HG03196 (cell line): ENCODE data around the gene ZMYM3.
"Not testable (repeated sequence)": the region's sequence is repeated elsewhere in the genome, so short reads cannot be mapped to it uniquely, and the experiment has no call there.

Source experiments
- ATAC-seq: cut with Tn5 transposase; IDR thresholded peaks from one replicate; pipeline ENCODE4 v1.9.1; 2021; ENCODE audit not compliant: unreplicated experiment

The ZMYM3 gene

DNA sequence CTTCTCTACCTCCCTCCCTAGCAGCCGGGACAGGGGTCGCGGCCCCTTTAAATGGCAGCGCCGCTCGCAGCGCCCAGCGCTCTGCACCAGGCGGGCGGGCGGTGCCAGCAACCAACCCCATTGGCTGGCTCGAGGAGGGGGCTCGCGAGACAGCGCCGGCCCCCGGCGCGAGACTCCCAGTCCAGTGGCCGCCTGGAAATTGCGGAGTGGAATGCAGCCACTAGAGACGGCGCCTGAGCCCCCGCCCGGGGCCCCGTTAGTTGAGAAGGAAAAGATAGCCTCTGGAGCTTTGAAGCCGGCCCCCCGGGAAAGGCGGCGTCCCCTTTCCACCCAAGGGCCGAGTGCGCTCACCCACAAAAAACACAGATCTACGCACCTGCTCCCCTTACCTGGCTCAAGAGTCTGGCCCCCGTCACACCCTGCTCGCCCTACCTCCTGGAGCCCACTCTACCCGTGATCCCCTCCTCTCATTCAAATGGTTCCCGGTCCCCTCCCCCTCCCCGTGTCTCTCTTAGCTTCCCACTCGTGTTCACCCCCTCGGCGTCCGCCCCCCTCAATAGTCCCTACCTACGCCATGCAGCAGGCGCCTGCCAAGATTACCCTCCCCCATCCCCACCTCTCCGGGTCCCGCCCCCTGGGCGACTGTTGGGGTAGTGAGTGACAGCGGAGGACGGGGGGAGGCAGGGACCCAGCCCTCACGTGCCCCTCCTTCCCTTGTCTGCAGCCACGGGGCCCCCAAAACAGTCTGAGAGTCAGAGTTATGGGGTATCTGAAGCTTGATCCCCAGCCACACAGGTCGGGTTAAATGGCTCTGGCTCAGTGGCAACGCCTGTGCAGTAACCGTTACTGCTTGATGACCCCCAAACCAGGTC lies at the start of gene ZMYM3:
ZMYM3 (minus strand) TSS at position 49 of the 872 bp plus-strand sequence. CDS start 885 bp downstream, outside the sequence.
- peak; percentile 69 for ATAC-seq

DNA sequence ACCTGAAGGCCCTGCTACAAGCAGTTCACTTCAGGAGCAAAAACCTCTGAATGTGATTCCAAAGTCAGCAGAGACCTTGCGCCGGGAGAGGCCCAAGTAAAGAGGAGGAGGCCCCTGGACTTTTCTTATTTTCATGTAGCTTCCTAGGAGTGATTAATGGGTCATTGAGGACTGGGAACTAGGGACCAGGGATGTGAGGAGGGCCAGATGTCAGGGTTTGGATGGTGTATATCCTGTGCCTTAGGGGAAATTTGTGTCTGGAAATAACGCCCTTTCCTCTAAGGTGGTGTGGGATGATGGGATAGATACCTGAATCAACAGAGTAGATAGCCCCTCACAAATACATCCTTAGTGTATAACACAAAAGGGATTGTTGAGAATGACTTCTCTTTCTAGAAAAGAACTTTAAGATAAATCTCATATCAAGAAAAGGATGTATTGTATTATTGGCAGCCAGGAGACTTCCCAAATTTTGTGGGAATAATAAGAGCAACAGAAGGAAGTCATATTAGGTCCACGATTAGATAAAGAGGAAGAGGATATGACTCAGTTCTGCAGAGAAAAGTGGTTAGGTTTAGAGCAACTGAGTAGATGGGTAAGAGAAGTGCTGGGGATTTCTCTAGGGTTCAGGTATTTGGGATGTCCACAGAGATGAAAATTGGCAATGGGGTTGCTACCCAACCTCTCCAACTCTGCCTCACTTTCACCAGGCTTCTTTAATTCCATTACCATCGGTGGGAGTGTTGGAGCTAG lies 48.7 kb upstream of the ZMYM3 start:
- no peak for ATAC-seq

DNA sequence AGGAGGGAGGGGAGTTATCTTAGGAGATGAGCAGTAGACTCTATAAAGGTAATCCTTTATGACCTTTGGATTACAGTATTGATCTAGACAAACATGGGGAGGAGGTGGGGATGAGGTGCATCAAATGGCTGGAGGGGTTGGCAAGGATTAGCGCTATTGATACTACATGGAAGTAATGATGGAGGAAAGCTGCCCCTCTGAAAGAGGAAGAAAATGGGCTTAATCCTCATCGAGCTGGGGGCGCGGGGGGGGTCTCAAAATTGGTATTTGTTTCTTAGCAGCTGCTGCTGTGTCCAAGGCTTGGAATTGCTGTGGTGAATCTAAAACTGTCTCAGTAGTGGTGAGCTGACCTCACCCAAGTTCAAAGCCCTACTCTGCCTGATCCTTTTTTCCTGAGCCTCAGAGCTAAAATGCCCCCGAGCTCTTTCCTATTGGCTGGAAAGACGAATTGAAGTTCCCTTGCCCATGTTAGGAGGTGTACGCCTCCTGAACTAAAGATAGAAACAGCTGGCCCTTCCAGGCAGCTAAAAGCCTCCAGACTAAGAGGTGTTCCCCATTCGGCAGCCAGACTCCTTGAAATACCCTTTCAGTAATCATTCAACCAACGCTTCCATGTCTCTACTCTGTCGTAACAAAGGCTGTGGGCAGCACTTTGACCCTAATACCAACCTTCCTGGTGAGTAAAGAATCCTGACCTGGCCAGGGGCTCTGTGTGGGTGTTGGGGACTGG lies 47.4 kb upstream of the ZMYM3 start, which contains the start of gene ITGB1BP2:
ITGB1BP2 (plus strand) TSS at position 556 of the 730 bp plus-strand sequence; CDS start at position 613, 57 bp downstream.
- no peak for ATAC-seq

DNA sequence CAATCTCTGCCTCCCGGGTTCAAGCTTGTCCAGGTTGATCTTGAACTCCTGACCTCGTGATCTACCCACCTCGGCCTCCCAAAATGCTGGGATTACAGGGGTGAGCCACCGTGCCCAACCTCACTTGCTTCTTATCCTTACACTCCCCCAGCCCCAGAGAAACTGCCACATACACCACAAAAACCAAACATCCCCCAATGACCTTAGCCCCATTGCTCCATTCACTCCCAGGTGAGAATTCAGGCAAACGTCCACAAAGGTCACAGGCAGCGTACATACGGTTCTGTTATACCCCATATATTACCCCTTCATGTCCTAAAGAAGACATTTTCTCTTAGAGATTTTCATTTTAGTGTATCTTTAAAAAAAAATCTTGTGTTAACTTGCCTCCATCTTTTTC lies 46.6 kb upstream of the ZMYM3 start:
- not testable (repeated sequence) for ATAC-seq

DNA sequence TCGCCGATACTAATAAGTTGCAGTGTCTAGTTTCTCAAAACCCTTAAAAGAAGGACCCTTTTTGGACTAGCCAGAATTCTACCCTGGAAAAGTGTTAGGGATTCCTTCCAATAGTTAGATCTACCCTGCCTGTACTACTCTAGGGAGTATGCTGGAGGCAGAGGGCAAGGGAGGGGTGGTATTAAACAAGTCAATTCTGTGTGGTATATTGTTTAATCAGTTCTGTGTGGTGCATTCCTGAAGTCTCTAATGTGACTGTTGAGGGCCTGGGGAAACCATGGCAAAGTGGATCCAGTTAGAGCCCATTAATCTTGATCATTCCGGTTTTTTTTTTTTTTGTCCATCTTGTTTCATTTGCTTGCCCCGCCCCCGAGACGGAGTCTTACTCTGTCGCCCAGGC lies 46.1 kb upstream of the ZMYM3 start:
- ATAC-seq, result not testable (repeated sequence)

DNA sequence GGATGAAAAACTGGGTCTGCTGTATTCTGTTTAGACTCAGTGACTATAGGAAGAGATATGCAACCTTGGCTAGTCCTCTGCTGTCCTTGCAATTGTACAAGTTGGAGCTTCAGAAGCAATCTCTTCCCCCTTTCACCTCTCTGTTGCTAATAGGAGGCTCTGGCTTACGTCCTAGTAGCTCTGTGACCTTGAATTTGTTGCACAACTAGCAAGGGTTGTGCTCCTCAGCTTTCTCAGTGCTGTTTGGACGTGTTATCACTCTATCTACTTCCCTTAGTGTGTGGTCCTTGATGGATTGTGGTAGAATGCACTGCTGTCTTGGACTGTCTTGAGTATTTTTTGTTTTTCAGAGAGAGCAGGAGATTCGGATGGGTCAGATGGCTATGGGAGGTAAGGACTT lies 44.2 kb upstream of the ZMYM3 start:
- ATAC-seq, result no peak

DNA sequence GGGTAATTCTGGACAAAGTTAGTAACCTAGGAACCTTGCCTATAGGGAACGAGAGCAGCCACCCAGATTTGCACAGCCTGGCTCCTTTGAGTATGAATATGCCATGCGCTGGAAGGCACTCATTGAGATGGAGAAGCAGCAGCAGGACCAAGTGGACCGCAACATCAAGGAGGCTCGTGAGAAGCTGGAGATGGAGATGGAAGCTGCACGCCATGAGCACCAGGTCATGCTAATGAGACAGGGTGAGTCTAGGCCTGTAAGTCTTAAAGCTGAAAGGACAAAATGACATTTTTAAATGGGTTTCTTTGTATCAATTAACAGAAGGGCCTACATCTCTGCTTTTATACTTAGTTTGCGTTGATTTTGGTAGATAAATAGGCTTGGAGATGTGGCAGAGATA lies 42.9 kb upstream of the ZMYM3 start:
- ATAC-seq, result no peak

DNA sequence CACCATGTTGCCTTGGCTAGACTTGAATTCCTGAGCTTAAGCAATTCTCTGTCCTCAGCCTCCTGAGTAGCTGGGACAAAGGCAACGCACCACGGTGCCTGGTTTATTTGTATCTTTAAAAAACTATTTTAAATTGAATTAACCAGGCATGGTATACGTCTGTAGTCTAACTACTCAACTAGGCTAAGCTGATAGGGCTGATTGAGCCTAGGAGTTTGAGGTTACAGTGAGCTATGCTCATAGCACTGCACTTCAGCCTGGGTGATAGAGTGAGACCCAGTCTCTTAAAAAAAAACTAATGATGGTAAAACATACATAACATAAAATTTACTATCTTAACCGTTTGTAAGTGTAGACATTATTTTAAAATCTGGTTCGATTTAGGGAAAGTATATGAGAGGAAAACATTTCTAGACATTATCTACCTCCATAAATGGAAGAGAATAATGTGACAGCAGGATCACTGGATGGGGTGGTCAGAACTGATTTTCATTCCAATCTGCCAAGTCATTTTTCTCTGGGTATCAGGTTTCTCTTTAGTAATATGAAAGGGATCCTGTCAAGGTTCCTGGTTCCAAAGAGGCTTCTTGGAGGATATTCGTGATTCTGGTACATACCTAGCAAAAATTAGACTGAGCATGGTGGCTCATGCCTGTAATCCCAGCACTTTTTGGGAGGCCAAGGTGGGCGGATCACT lies 38.9 kb upstream of the ZMYM3 start:
- ATAC-seq, result no peak

DNA sequence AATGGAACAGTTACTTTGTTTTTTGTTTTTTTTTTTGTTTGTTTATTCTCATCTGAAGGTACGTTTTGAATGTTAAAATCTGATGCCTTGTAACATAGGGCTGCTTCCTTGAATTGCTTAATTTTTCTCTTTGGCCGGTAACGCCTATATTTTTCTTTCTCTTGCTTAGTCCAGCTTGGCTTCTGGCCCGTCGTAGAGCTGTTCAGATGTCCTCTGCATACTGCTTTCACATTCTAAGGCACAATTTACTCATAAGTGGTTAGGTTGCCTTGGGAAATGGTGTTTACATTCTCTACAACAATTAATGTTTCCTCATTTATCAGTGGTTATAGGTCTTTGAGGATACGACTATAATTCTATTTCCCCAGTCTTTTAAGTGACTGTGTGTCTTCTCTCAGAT lies 37.4 kb upstream of the ZMYM3 start:
- no peak for ATAC-seq

DNA sequence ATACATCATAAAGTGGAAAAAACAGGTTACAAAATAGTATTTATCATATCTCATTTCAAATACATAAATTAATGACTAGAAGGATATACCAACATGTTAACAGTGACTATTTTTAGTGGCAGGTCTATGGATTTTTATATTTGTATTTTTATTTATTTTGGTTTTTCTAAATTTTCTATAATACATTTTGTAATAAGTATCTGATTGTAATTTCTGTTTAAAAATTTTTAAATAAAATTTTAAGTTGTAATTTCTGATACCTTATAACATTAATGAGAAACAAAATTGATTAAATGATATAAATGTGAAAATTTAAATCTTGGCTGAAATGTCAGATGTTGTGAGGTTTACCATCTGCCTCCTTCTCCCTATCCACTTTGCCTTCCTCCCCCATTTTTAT lies 32.0 kb upstream of the ZMYM3 start:
- no peak for ATAC-seq

DNA sequence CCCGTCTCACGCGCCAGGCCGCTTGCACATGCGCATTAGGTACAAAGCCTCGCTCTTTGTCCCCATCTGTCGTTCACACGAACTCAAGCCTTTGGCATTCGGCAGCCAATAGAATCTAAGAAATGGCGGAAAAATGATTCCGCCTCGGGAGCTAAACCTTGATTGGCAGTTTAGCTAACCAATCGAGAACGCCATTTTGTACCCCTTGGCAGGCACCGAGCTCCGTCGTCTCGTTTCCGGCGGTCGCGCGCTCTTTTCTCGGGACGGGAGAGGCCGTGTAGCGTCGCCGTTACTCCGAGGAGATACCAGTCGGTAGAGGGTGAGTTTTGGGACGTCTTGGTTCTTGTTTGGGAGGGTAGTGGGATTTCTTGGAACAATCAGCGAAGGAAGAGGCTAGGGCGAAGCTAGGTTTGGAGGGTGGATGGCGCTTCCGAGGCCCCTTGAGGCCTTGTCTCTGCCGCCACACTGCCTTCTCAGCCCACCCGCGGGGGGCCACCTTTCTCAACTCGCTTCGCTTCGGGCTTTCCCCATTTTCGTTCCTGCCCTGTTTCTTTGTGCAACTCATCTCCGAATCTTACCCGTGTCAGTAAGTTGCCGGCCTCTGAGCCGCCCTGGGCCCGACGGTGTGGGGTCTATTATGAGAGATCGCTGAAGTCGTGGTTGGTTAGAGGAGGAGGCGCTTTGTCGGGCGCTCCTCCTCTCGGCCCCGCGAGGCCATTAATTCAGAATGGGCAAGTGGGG lies 29.6 kb upstream of the ZMYM3 start, which contains the start of gene NONO:
NONO (plus strand) TSS at position 233 of the 741 bp plus-strand sequence. CDS start 7,003 bp downstream, outside the sequence.
- peak; percentile 89 for ATAC-seq

DNA sequence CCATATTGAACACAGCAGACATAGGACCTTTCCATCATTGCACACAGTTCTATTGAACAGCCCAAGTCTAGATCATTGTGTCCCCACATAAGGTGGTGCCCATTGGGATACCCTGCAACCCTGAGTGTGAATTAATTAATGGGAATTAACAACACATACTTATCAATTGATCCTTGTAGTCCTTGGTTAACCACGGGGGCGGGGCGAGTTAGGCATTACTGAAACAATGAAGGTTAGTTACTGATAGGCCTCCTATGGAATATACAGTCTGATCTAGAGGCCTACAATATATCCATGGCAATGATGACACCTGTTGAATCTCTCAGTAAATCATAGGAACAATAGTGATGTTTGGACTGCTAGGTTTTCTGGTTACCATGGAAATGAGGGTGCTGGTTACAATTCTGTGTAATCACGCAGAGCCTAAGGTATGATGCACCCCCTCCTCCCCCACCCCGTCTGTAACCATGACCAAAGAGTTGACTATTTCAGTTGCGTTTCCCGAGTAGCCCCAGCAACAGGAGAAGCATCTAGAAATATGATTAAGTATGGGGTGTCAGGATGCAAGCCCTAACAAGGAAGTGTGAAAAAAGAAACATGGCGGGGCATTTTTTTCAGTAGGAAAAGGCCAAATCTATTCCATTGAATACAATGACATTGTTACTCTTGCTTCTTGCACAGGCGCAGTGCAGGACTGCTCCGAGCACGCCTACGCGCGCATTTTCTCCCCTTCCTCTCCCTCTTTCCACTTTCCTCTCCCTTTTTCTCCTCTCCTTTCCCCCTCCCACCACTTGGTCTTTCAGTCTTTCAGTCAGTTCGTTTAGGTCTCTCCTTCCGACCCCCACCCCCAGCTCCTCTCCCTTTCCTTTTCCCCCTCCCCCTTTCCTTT lies 28.8 kb upstream of the ZMYM3 start:
- ATAC-seq, result peak; percentile 22

DNA sequence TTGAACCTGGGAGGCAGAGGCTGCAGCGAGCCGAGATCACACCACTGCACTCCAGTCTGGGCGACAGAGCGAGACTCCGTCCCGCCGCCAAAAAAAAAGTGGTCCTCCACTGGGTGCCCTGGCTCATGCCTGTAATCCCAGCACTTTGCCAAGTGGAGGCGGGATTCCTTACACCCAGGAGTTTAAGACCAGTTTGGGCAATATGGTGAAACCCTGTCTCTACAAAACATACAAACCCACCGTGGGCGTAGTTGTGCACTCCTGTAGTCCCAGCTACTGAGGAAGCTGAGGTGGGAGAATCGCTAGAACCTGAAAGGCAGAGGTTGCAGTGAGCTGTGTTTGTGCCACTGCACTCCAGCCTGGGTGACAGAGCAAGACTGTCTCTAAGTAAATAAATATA lies 27.4 kb upstream of the ZMYM3 start:
- ATAC-seq, result not testable (repeated sequence)

DNA sequence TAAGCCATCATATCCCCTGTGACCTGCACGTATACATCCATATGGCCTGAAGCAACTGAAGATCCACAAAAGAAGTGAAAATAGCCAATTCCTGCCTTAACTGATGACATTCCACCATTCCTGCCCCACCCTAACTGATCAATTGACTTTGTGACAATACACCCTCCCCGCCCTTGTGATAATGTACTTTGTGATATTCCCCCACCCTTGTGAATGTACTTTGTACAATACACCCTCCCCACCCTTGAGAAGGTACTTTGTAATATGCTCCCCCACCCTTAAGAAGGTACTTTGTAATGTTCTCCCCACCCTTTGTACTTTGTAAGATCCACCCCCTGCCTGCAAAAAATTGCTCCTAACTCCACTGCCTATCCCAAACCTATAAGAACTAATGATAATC lies 18.4 kb upstream of the ZMYM3 start:
- not testable (repeated sequence) for ATAC-seq

DNA sequence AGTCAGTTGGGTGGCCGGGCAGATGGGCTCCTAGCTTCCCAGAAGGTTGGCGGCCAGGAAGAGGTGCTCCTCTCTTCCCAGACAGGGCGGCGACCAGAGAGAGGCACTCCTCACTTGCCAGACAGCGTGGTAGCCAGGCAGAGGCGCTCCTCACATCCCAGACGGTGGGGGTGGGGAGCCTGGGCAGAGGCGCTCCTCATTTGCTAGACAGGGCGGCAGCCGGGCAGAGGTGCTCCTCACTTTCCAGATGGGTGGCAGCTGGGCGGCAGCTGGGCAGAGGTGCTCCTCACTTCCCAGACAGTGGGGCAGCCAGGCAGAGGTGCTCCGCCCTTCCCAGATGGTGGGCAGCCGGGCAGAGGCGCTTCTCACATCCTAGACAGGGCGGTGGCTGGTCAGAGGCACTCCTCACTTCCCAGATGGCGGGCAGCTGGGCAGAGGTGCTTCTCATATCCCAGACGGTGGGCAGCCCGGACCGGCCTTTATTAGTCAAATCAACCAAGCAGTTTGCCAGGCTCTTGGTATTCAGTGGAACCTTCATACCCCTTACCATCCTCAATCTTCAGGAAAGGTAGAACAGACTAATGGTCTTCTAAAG lies 16.0 kb upstream of the ZMYM3 start:
- no peak for ATAC-seq

DNA sequence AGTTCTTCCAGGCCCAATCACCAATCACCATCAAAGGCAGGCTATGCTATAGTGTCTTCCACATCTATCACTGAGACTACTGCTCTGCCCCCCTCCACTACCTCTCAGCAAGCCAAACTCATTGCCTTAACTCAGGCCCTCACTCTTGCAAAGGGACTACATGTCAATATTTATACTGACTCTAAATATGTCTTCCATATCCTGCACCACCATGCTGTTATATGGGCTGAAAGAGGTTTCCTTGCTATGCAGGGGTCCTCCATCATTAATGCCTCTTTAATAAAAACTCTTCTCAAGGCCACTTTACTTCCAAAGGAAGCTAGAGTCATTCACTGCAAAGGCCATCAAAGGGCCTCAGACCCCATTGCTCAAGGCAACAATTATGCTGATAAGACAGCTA lies 14.7 kb upstream of the ZMYM3 start:
- not testable (repeated sequence) for ATAC-seq

DNA sequence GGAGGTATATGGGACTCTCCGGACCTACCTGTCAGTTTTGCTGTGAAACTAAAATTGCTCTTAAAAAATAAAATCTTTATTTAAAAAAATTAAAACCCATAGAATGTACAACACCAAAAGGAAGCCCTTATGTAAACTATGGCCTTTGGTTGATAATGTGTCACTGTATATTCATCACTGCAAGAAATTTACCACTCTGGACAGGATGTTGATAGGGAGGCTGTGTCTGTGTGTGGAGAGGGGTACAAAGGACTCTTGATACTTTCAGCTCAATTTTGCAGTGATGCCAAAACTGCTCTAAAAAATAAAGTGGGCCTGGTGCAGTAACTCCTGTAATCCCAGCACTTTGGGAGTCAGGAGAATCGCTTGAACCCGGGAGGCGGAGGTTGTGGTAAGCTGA lies 2.9 kb upstream of the ZMYM3 start:
- ATAC-seq, result no peak

DNA sequence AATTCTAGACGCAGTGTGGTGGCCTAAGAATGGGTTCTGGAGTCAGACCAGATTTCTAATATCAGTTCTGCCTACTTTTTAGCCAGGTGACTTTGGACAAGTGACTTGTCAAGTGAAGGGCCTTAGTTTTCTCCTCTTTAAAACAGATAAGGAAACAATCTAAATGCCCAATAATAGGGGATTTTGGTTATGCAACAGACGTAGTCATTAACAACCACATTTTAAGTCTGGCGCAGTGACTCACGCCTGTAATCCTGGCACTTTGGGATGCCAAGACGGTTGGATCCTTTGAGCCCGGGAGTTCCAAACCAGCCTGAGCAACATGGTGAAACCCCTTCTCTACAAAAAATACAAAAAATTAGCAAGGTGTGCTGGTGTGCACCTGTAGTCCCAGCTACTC lies 2.1 kb upstream of the ZMYM3 start:
- ATAC-seq, result no peak
